Stimulated activated naive CD8-positive, alpha-beta T cell treated with anti-CD3 and anti-CD28 coated beads, Interleukin-15, Interleukin-2, amounts not matched to agents 100 ng/mL and 50 ng/mL, for 24 hours (primary cell): ENCODE measurements around the gene GPC1.

ENCODE experiments used
- H3K27ac Mint-ChIP-seq: one replicate; pipeline ENCODE4 v1.8.0; 2021; ENCODE audit warnings: mild to moderate bottlenecking, mixed read lengths
- H3K27me3 Mint-ChIP-seq: one replicate; pipeline ENCODE4 v1.8.0; 2021; ENCODE audit warnings: mixed read lengths
- H3K36me3 Mint-ChIP-seq: one replicate; pipeline ENCODE4 v1.8.0; 2021; ENCODE audit warnings: low read depth, mixed read lengths
- H3K4me1 Mint-ChIP-seq: one replicate; pipeline ENCODE4 v1.8.0; 2021; ENCODE audit warnings: low read depth, mixed read lengths
- H3K4me3 Mint-ChIP-seq: one replicate; pipeline ENCODE4 v1.8.0; 2021; ENCODE audit warnings: mild to moderate bottlenecking, mixed read lengths
- H3K9me3 Mint-ChIP-seq: one replicate; pipeline ENCODE4 v1.8.0; 2021; ENCODE audit warnings: mixed read lengths

The GPC1 gene

DNA sequence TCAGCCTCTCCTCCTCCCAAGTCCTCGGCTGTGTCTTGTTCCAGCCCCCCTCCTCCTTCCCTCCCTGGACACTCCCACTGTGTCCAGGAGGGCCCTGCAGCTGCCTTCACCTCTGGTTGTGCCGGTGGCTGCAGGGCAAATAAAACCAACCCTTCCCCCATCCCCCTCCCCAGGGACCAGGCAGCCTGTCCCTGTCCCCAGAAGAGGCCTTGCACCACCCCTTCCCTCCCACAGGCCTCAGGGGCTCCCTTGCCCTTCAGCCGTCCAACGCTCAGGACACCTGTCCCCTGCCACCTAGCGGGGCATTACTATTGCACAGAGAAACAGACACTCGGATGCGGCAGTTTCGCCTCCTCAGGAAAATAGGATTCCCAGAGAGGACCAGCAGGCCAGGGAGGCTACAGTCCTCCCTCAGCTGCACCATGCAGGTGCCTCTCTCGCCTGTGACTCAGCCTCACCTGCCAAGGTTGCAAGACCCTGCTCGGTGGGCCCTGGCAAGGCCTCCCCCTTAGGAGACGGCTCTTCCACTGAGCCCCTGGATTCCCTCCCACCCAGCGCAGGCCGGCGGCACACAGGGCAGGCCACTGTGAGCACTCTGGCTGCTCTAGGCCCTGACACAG, 5.5 kb upstream of the GPC1 start:
- H3K4me1 Mint-ChIP-seq, result peaks cover 38% of the 10 kb centered on the region
- H3K27me3 Mint-ChIP-seq, result peaks cover 39% of the 10 kb centered on the region
- no peaks in the 10 kb centered on the region for H3K36me3 Mint-ChIP-seq
- peaks cover 4% of the 10 kb centered on the region for H3K9me3 Mint-ChIP-seq
- no peak overlapping the region for H3K4me3 Mint-ChIP-seq
- H3K27ac Mint-ChIP-seq, result no peak overlapping the region

DNA sequence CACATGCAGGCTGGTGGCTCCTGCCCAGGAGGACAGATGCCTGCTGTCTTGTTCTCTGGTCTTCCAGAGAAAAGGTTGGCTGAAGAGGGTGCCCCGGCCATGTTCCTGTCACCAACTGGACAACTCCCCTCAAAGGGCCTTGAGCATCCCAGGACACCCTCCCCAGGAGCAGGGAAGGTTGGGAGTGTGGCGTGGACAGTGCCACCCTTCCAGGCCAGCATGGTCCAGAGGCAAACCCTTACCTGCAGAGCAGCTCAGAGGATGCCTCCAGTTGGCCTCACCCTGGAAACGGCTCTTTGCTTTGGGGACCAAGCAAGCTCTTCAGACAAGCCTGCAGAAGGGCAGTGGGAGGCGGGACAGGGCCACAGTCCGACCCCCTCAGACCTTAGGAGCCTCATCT, 4.9 kb upstream of the GPC1 start:
- H3K27me3 Mint-ChIP-seq, result peaks cover 35% of the 10 kb centered on the region
- peaks cover 4% of the 10 kb centered on the region for H3K9me3 Mint-ChIP-seq
- no peak overlapping the region for H3K27ac Mint-ChIP-seq
- no peaks in the 10 kb centered on the region for H3K36me3 Mint-ChIP-seq
- H3K4me1 Mint-ChIP-seq, result peaks cover 38% of the 10 kb centered on the region
- H3K4me3 Mint-ChIP-seq, result no peak overlapping the region

DNA sequence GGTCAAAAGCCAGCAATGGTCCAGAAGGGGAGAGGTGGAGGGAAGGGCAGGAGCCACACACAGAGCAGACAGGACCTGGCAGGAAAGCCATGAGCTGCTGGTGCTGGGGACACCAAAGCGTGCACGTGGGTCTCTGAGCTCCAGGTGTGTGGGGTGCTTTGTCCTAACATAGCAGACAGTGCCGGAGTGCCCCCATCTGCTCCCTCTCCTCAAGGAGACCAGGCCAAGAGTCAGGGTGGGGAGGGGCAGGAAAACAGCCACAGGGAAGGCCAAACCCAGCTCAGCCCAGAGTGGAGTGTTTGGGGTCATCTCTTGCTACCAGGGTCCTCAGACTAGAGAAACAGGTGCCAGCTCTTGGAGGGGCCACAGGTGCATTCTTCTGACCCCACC, 4.2 kb upstream of the GPC1 start:
- H3K4me1 Mint-ChIP-seq, result peaks cover 38% of the 10 kb centered on the region
- H3K36me3 Mint-ChIP-seq, result no peaks in the 10 kb centered on the region
- peaks cover 4% of the 10 kb centered on the region for H3K9me3 Mint-ChIP-seq
- no peak overlapping the region for H3K27ac Mint-ChIP-seq
- peaks cover 30% of the 10 kb centered on the region for H3K27me3 Mint-ChIP-seq
- H3K4me3 Mint-ChIP-seq, result no peak overlapping the region

DNA sequence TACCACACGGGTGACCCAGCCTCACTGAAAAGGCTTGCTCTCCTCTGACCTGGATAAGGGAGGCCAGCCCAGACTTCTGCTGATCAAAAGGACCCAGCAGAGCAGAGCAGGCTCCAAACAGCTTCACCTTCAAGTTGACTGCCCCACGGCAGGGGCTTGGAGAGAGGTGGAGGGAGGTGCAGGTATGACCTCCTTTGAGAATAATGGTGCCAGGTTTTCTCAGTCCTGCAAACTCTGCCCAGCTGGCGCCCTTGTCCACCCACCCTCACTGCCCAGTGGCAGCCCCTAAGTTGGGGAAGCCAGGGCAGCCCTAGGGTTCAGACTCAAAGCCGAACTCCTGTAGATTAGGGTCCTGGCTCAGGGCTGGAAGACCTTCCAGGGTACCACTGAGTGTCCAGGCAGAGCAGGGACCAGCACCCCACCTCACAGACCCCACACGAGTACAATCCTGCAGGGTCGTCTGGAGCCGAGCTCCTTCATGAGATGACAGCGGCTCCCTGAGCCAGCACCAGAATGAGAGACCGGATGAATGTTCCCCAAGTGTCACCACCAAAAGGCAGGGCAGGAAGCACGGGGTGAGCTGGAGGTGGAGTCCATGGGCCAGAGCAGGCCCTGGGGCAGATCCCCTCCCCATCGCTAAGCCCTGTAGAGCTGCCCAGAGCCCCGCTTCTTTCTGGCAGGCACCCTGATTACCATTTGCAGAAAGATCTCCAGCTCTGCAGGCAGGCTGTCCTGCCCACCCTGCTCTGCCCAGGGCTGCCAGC, 3.6 kb upstream of the GPC1 start:
- H3K4me3 Mint-ChIP-seq, result no peak overlapping the region
- H3K4me1 Mint-ChIP-seq, result peaks cover 33% of the 10 kb centered on the region
- H3K9me3 Mint-ChIP-seq, result no peaks in the 10 kb centered on the region
- H3K27me3 Mint-ChIP-seq, result peaks cover 26% of the 10 kb centered on the region
- H3K36me3 Mint-ChIP-seq, result no peaks in the 10 kb centered on the region
- H3K27ac Mint-ChIP-seq, result no peak overlapping the region

DNA sequence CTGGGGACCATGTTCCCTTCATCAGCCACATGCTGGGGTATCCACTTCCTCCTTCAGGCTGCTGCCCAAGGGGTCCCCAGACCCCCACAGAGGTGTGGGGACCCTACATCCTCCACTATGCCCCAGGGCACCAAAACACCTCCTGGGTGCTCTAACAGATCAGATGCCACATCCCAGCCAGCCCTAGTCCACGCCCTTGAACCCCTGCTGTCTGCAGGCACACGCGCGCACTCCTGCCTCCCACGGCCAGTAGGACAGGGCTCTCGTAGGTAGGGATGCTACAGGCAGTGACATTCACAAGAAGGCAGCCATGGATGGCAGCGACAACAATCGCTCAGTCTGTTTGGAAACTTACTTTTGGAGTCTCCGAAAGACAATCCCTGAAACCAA, 3.0 kb upstream of the GPC1 start:
- Mint-ChIP-seq H3K36me3 (no peaks in the 10 kb centered on the region), H3K27me3 (peaks cover 31% of the 10 kb centered on the region), H3K4me1 (peaks cover 27% of the 10 kb centered on the region), H3K27ac (no peak overlapping the region), H3K9me3 (no peaks in the 10 kb centered on the region), H3K4me3 (no peak overlapping the region)

DNA sequence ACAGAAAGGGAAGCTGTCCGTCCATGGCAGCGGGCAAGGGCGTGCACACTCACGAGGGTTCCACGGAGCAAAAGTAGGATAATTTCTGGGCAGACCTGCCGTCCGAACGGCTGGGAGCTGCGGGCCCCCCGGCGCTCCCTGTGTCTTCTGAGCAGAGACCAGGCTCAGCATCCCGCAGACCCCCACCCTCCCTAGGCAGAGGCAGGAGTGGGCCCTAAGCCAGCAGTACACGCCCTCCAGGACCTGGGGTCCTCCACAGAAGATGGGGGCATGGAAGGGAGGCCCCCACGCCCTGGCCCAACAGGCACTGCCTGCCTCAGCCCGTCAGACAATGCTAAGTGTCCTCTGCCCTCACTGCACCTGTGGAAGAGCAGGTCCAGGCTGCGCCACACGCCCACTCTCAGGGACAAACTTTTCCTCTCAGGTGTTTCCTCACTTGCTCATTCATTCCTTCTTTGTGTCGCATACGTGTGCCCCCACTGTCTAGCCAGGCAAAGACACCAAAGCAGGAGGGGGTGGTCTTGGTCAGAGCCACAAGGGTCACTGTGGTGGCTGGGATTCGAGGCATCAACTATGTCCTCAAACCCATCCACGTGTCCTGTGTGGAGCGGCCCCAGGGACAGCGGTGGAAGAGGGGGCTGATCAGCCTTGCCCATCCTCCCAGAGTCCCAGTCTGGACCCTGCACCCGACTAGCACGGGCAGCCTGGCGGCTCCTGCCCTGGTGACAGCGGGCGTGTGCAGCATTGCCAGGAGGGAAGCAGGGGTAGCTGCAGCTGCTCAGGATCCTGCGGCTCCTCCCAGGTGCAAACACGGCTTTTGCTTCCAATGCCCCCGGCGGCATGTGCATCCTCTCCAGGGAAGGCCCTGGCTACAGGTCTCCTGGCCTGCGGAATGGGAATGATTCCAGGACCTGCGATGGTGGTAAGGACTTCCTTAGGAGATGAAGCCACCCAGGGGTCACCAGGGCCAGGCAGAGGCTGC, 2.4 kb upstream of the GPC1 start:
- Mint-ChIP-seq H3K4me1 (peaks cover 20% of the 10 kb centered on the region), H3K27ac (no peak overlapping the region), H3K36me3 (no peaks in the 10 kb centered on the region), H3K9me3 (no peaks in the 10 kb centered on the region), H3K4me3 (no peak overlapping the region), H3K27me3 (peaks cover 33% of the 10 kb centered on the region)

DNA sequence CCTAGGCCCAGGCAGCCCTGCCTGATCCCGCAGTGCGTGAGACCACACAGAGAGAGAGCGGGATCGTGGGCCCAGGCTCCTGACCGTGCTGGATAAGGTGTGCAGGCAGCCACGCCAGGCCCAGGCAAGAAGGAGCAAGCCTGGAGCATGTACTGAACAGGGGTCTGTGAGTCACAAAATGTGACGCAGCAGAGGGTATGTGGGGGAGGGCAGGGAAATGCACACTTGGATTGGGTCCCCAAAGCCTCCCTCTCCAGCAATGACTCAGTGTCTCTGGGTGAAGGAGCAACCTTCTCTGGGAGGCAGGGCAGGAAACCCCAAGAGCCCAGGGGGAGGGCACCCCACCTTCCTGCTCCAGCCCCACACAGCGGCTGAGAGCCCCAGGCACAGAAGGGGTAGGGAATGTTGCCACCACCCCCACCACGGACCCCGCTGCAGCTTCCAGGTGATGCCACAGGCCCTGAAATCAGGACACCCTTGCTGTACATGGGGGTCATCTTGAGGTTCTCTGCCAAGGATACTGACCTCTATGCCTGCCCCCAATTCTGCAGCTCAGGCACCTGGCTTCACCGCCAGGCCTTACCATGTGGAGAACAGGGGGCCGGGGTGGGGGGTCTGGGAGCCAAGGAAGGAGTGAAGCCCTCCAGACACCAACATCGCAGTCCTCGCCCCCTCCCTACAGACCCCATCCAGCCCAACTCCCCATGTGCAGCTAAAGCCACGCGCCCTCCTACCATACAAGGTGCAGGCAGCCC, 1.3 kb upstream of the GPC1 start:
- Mint-ChIP-seq H3K36me3 (no peaks in the 10 kb centered on the region), H3K27me3 (peaks cover 29% of the 10 kb centered on the region)

DNA sequence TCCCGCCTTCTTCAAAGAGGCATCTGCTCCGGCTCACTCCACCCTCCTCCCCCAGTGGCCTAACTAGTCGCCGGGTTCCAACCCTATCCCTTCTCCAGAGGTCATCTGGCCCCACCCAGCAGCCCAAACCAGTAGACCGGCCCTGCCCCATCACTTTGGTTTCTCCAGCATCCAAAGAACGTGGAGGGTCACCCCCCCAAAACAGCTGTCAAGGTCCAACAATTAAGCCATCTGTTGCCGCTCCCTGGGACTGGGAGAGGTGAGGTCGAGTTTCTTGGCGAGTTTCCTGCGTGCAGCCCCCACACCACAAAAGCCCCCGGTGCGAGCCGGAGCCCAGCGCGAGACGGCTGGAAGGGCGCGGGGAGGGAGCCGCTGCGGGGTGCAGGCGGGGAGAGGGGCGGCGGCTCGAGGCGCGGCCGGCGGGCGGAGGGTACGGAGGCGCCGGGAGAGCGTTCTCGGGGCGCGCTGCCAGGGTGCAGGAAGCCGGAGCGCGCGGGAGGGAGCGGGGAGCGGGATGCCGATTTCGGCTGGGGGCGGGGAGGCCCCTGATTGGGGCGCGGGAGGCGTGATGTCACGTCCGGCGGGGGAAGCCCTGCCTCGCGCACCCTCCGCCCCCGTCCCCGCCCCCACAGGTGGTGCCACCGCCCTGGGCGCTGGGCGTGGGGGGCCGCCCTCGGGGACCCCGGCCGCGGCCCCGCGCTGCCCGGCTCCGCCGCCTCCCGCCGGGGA, 571 bp upstream of the GPC1 start:
- H3K4me3 Mint-ChIP-seq, result peak overlapping the region; percentile 78
- peaks cover 9% of the 10 kb centered on the region for H3K4me1 Mint-ChIP-seq
- H3K27me3 Mint-ChIP-seq, result peaks cover 29% of the 10 kb centered on the region
- no peak overlapping the region for H3K27ac Mint-ChIP-seq
- H3K36me3 Mint-ChIP-seq, result no peaks in the 10 kb centered on the region
- no peaks in the 10 kb centered on the region for H3K9me3 Mint-ChIP-seq

More for the DNA sequence above, 1.3 kb upstream of the GPC1 start:
- H3K4me3 Mint-ChIP-seq, result peak overlapping the region; percentile 78
- H3K9me3 Mint-ChIP-seq, result no peaks in the 10 kb centered on the region
- peaks cover 10% of the 10 kb centered on the region for H3K4me1 Mint-ChIP-seq
- no peak overlapping the region for H3K27ac Mint-ChIP-seq

DNA sequence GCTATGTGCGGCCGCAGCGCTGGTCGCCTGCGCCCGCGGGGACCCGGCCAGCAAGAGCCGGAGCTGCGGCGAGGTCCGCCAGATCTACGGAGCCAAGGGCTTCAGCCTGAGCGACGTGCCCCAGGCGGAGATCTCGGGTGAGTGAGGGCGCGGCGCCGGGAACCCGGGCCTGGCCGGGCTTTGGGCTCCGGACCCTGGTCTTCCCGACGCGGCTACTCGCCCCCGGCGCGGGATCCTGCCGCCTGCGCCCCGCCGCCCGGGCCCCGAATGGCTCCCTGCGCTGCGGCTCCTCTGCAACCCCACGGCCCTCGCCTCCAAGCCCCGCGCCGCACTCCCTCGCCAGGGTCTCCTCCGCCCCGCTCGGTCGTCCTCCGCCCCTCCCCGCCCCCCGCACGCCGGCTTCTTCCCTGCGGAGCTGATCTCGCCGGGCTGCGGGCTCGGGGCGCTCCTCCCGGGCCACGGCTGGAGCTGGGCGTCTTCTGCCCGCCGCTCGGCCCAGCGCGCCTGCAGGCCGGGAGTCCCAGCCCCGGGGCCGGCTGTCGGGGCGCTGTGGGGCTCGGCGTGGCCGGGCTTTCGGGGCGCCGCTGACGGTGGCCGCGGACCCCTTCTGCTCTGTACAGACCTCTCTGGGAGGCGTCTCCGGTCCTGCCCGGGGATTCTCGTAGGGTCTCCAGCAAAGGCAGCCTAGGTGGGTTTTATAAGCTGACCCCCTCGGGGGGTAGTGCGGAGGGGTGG, 652 bp downstream of the GPC1 start:
- Mint-ChIP-seq H3K4me3 (no peak overlapping the region), H3K27me3 (peaks cover 29% of the 10 kb centered on the region), H3K36me3 (no peaks in the 10 kb centered on the region), H3K4me1 (peaks cover 9% of the 10 kb centered on the region), H3K9me3 (no peaks in the 10 kb centered on the region), H3K27ac (no peak overlapping the region)

DNA sequence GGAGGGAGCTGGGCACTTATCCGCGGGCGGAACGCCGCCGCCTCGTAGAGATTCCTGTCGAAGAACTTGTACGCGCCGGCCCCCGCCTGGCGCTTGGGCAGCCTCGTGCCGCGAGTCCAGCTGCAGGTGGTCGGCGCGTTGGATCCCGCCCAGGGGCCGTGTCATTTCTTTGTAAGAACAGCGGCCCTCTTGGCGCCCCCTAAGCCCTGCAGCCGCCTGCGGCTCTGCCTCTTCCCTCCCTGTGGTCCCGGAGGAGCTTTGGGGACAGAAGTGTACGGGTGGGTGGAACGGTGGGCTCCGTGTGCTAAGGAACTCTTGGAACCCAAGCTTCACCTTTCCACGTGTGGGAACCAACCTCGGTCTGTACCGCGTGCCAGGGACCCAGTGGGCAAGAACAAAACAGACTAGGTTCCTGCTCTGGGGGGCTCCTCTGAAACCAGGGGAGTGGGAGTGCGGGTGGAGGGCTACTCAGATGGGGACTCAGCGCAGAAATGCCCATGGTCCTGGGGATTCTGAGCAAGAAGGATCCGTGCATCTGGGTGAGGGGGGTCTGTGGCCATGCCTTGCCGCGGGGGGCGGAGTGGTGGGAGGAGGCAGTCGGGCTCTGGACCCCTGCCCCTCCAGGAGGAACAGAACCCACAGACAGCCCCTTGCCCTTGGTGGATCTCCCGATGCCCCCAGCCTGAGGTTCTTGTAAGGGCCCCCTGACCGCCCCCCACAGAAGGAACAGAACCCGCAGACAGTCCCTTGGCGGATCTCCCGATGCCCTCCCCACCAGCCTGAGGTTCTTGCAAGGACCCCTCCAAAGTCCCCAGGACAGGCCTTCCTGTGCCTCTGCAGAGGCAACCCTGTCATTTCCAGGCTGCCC, 1.5 kb downstream of the GPC1 start:
- H3K4me3 Mint-ChIP-seq, result no peak overlapping the region
- no peaks in the 10 kb centered on the region for H3K36me3 Mint-ChIP-seq
- peaks cover 28% of the 10 kb centered on the region for H3K27me3 Mint-ChIP-seq

DNA sequence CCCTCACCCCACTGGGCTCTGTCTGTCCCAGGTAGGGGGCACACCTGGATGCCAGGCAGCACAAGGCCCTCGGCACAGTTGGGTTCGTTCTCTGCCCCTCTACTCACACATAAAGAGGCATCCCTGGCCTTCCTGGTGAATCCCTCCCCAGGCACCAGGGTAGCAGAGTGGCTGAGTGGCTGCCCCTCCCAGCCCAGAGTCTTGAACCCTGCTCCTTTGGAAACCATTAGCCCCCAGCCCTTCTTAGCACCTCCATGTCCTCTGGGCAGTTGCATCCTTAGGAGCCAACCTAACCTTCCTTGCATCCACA, 2.0 kb downstream of the GPC1 start:
- Mint-ChIP-seq H3K36me3 (no peaks in the 10 kb centered on the region), H3K4me1 (peaks cover 9% of the 10 kb centered on the region), H3K27me3 (peaks cover 22% of the 10 kb centered on the region), H3K4me3 (no peak overlapping the region), H3K27ac (no peak overlapping the region), H3K9me3 (no peaks in the 10 kb centered on the region)

More for the DNA sequence above, 1.5 kb downstream of the GPC1 start:
- no peaks in the 10 kb centered on the region for H3K9me3 Mint-ChIP-seq
- peaks cover 9% of the 10 kb centered on the region for H3K4me1 Mint-ChIP-seq
- no peak overlapping the region for H3K27ac Mint-ChIP-seq

DNA sequence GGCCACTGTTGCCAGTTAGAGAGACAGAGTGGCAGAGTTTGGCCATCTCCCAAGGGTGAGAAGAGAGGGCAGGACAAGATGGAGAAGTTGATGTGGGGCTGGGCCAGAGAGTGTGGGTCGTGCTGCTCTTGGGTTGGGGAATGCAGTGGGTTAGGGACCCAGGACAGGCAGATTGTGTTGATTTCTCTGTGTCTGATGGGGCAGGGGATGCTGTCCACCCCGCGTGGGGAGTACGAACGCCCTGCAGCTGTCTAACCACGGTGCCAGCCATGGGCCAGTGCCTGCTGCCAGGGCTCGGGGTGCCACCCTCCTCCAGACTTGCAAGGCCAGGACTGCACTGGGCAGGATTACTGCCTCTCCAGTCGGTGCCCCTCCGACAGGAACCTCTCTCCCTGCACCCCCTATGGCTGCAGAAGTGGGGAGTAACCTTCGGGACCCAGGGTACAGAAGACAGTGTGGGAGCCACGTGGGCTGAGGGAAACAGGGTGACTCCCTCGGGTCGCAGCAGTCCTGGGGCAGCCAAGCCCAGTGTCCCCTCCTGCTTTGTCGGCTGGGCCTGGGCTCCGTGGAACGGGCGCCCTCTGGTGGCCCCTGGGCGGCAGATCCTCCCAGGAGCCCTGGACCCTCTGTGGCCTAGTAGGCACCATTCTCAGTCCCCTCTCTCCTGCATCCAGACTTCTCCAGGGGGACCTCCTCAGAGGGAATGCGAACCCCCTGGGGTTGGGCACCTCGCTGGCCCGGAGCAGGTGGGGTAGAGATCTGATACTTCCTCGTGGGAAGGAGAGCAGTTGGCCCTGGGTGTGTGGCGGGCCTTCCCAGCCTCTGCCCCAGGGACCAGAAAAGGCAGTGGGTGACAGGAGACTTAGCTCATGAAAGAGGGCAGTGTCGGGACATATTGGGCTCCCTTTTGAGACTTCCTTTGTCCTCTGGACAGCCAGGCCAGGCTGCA, 2.7 kb downstream of the GPC1 start:
- H3K27ac Mint-ChIP-seq, result no peak overlapping the region
- peaks cover 19% of the 10 kb centered on the region for H3K27me3 Mint-ChIP-seq
- no peaks in the 10 kb centered on the region for H3K9me3 Mint-ChIP-seq
- H3K36me3 Mint-ChIP-seq, result no peaks in the 10 kb centered on the region
- H3K4me1 Mint-ChIP-seq, result peaks cover 9% of the 10 kb centered on the region
- no peak overlapping the region for H3K4me3 Mint-ChIP-seq
